Smooth muscle cell (in vitro differentiated cells): Measurements from ENCODE around the gene TBL3. TPM values are rescaled to one million over a fixed set of nuclear protein-coding genes. Genes with fewer than 3 reads are reported as not detected.

Experiments used
- DNase-seq: peaks from one replicate; lab custom pipeline; 2025; ENCODE audit not compliant: unreplicated experiment; lab: John Stamatoyannopoulos, UW
- H2AFZ ChIP-seq: fragments of 200-600 bp; sonication (generic); 2 replicates; pipeline ENCODE4 v1.6.0; 2016; ENCODE audit warnings: antibody characterized with exemption, low read depth, mild to moderate bottlenecking
- H3F3A ChIP-seq: fragments of 200-600 bp; sonication (generic); 2 replicates; pipeline ENCODE4 v1.6.0; 2017; ENCODE audit warnings: antibody characterized with exemption, low read depth
- H3K27ac ChIP-seq: fragments of 200-600 bp; sonication (generic); 2 replicates; pipeline ENCODE4 v1.5.1; 2016; ENCODE audit warnings: low read depth, mild to moderate bottlenecking
- H3K27me3 ChIP-seq: fragments of 200-600 bp; sonication (generic); 2 replicates; pipeline ENCODE4 v1.6.1; 2016; ENCODE audit warnings: low read depth, mild to moderate bottlenecking
- H3K36me3 ChIP-seq: fragments of 200-600 bp; sonication (generic); 2 replicates; pipeline ENCODE4 v1.5.1; 2016; ENCODE audit warnings: low read depth
- H3K4me1 ChIP-seq: fragments of 200-600 bp; sonication (generic); 2 replicates; pipeline ENCODE4 v1.5.1; 2016; ENCODE audit warnings: low read depth
- H3K4me2 ChIP-seq: fragments of 200-600 bp; sonication (generic); 2 replicates; pipeline ENCODE4 v1.6.0; 2016; ENCODE audit warnings: mild to moderate bottlenecking
- H3K4me3 ChIP-seq: fragments of 200-600 bp; sonication (generic); 2 replicates; pipeline ENCODE4 v1.5.1; 2016; ENCODE audit warnings: mild to moderate bottlenecking
- H3K79me2 ChIP-seq: fragments of 200-600 bp; sonication (generic); 2 replicates; pipeline ENCODE4 v1.6.0; 2016; ENCODE audit warnings: low read depth, mild to moderate bottlenecking
- H3K9ac ChIP-seq: fragments of 200-600 bp; sonication (generic); 2 replicates; pipeline ENCODE4 v1.6.0; 2016; ENCODE audit warnings: low read depth
- H3K9me3 ChIP-seq: fragments of 200-600 bp; sonication (generic); replicated peaks from 2 replicates; pipeline ENCODE4 v1.5.1; 2016; ENCODE audit warnings: low read depth
- H4K20me1 ChIP-seq: fragments of 200-600 bp; sonication (generic); 2 replicates; pipeline ENCODE4 v1.6.0; 2016; ENCODE audit warnings: low read depth
- WGBS: methylation state at CpG from one replicate; pipeline ENCODE4 v1.1.7; 2016; ENCODE audit warnings: low lambda C conversion rate; 5-methylcytosine and 5-hydroxymethylcytosine counted together
- polyA plus RNA-seq: library from polyadenylated mRNA; unstranded; fragments of >200 nt; fragmentation: Nextera tagmentation; extraction: Ambion mirVana; gene quantifications from 2 replicates; pipeline ENCODE4 v1.2.1, GENCODE V29; 2016
- total RNA-seq: library from RNA; depleted of rRNA; stranded (reverse); fragments of >200 nt; gene quantifications from 2 replicates; pipeline ENCODE4 v1.2.3, GENCODE V29; 2014
- TF ChIP-seq, protein P1 (sequence below): fragments of 200-600 bp; sonication (generic); IDR thresholded peaks from 2 replicates; pipeline ENCODE4 v1.5.1; 2017; ENCODE audit warnings: borderline replicate concordance, mild to moderate bottlenecking, antibody characterized with exemption; ENCODE audit not compliant: insufficient read depth, poor library complexity, severe bottlenecking

TBL3 gene
- total and polyA plus RNA-seq, 2 experiments from 2014 or later, result 28.5 to 81.7 TPM

- no peak overlapping the region for H3K9ac ChIP-seq
- H3K79me2 ChIP-seq, result peaks cover 18% of the 10 kb centered on the region
- H3F3A ChIP-seq, result no peaks in the 10 kb centered on the region
- TF ChIP-seq, protein P1, sequence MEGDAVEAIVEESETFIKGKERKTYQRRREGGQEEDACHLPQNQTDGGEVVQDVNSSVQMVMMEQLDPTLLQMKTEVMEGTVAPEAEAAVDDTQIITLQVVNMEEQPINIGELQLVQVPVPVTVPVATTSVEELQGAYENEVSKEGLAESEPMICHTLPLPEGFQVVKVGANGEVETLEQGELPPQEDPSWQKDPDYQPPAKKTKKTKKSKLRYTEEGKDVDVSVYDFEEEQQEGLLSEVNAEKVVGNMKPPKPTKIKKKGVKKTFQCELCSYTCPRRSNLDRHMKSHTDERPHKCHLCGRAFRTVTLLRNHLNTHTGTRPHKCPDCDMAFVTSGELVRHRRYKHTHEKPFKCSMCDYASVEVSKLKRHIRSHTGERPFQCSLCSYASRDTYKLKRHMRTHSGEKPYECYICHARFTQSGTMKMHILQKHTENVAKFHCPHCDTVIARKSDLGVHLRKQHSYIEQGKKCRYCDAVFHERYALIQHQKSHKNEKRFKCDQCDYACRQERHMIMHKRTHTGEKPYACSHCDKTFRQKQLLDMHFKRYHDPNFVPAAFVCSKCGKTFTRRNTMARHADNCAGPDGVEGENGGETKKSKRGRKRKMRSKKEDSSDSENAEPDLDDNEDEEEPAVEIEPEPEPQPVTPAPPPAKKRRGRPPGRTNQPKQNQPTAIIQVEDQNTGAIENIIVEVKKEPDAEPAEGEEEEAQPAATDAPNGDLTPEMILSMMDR, result no peak
- H3K9me3 ChIP-seq, result no peaks in the 10 kb centered on the region
- H4K20me1 ChIP-seq, result no peaks in the 10 kb centered on the region
- peaks cover 12% of the 10 kb centered on the region for H3K4me1 ChIP-seq
- H3K4me3 ChIP-seq, result no peak overlapping the region
- no peak overlapping the region for H2AFZ ChIP-seq
- H3K27me3 ChIP-seq, result peaks cover 19% of the 10 kb centered on the region
- DNase-seq, result no peak
- no peaks in the 10 kb centered on the region for H3K36me3 ChIP-seq
- H3K4me2 ChIP-seq, result no peak overlapping the region
- 97% methylated on average over 42 of the region's 42 CpGs for WGBS
- no peak overlapping the region for H3K27ac ChIP-seq
Measured at GRCh38 chr16:1974157-1975070, 2.6 kb downstream of the TBL3 start.

GRCh38 chr16:1975432-1976215, 3.8 kb downstream of the TBL3 start:
- H3K27ac ChIP-seq, result no peak overlapping the region
- H3K36me3 ChIP-seq, result no peaks in the 10 kb centered on the region
- H3K9ac ChIP-seq, result no peak overlapping the region
- no peaks in the 10 kb centered on the region for H4K20me1 ChIP-seq
- peaks cover 18% of the 10 kb centered on the region for H3K79me2 ChIP-seq
- no peak overlapping the region for H3K4me3 ChIP-seq
- no peaks in the 10 kb centered on the region for H3K9me3 ChIP-seq
- WGBS, result 97% methylated on average over 33 of the region's 33 CpGs
- peaks cover 31% of the 10 kb centered on the region for H3K27me3 ChIP-seq
- peaks cover 24% of the 10 kb centered on the region for H3K4me1 ChIP-seq
- TF ChIP-seq, protein P1, result no peak
- DNase-seq, result no peak
- H3F3A ChIP-seq, result no peaks in the 10 kb centered on the region
- H2AFZ ChIP-seq, result no peak overlapping the region
- no peak overlapping the region for H3K4me2 ChIP-seq

- peaks cover 24% of the 10 kb centered on the region for H3K4me1 ChIP-seq
- H3K79me2 ChIP-seq, result peaks cover 18% of the 10 kb centered on the region
- H3K9me3 ChIP-seq, result no peaks in the 10 kb centered on the region
- no peak overlapping the region for H3K27ac ChIP-seq
- H4K20me1 ChIP-seq, result no peaks in the 10 kb centered on the region
- no peak overlapping the region for H2AFZ ChIP-seq
- peaks cover 36% of the 10 kb centered on the region for H3K27me3 ChIP-seq
- H3F3A ChIP-seq, result no peaks in the 10 kb centered on the region
- TF ChIP-seq, protein P1, result no peak
- no peak overlapping the region for H3K4me2 ChIP-seq
- no peak for DNase-seq
- no peaks in the 10 kb centered on the region for H3K36me3 ChIP-seq
- 97% methylated on average over 8 of the region's 8 CpGs for WGBS
- H3K4me3 ChIP-seq, result no peak overlapping the region
- no peak overlapping the region for H3K9ac ChIP-seq
Measured at GRCh38 chr16:1976216-1976520, 4.3 kb downstream of the TBL3 start.
